ENCODE data around the gene RAB1B. TPM values are rescaled to one million over a fixed set of nuclear protein-coding genes. Genes with fewer than 3 reads are reported as not detected.
A peak's percentile ranks its signal among the peaks of the same experiment; 100 is the strongest.

RAB1B gene
- polyA plus RNA-seq (2013, experiment 1 of 2): 109 TPM
- 106 TPM for polyA plus RNA-seq (2013, experiment 2 of 2)

DNA sequence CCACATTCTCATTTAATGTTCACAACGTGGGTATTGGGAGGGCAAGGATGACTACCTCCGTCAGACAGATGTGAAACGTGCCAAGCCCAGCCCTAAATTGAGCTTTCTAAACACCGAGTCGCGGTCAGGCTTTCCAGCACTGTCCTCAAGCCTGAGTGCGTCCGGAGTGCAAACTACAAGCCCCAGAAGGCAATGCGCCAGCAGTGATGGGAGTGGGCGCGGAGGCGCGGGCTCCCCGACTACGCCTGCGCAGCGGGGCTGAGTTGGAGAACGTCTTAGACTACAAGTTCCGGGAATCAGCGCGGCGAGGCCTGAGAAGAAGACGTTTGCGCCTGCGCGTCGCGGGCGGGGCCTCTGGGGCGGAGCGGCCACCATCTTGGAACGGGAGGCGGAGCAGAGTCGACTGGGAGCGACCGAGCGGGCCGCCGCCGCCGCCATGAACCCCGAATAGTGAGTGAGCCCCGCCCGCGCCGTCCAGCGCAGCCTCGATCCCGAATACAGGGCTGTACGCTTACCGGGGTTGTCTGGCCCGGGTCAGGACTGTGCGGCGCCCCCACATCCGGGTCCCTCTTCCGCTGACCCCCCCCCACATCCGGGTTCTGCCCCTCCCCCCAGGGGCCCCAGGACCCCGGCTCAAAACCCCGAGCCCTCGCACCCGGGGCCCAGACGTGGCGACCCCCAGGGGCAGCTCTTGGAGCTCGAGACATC, at the start of gene RAB1B:
RAB1B (plus strand) TSS at position 396 of the 708 bp plus-strand sequence; CDS start at position 437, 41 bp downstream.
- H3K79me1 ChIP-seq (ENCODE audit: low read depth, low read length): peaks cover 8% of the 10 kb centered on the region
- no peak within 1 kb of the TSS for H4K8ac ChIP-seq (ENCODE audit: low read depth, low read length)
- H4K91ac ChIP-seq (ENCODE audit: low read depth, low read length, poor library complexity): no peak within 1 kb of the TSS
- H2BK5ac ChIP-seq (ENCODE audit: low read length): peak within 1 kb of the TSS; percentile 98
- H3K27me3 ChIP-seq (ENCODE audit: control insufficient read depth in 3 of 3, insufficient read depth in 3 of 3, low read depth in 1 of 3, low read length in 3 of 3): no peaks in the 10 kb centered on the region
- peak within 1 kb of the TSS; percentile 98 for H3K23ac ChIP-seq (ENCODE audit: low read depth, low read length, poor library complexity)
- peak; percentile 100 for DNase-seq (ENCODE audit: low spot score)
- H3K4me1 ChIP-seq (ENCODE audit: control insufficient read depth in 2 of 2, insufficient read depth in 1 of 2, low read depth in 1 of 2, low read length in 2 of 2): peaks cover 6% of the 10 kb centered on the region in 2 donors
- H3K9ac ChIP-seq (ENCODE audit: low read depth, low read length, poor library complexity): peak within 1 kb of the TSS; percentile 99
- peak within 1 kb of the TSS; percentile 98 for H3K27ac ChIP-seq (replicated peaks; ENCODE audit: low read length)
- no peak within 1 kb of the TSS for H2BK120ac ChIP-seq (ENCODE audit: low read depth, low read length)
- H2AK5ac ChIP-seq (ENCODE audit: low read depth, low read length): peak within 1 kb of the TSS; percentile 66
- H3K14ac ChIP-seq (ENCODE audit: low read length): peak within 1 kb of the TSS; percentile 99
- peak within 1 kb of the TSS; percentile 85 for H2BK15ac ChIP-seq (ENCODE audit: low read length)
- H3K18ac ChIP-seq (ENCODE audit: low read length): peak within 1 kb of the TSS; percentile 100
- no peaks in the 10 kb centered on the region for H3K9me3 ChIP-seq (replicated peaks in 1 of 2; ENCODE audit: control insufficient read depth in 2 of 2, insufficient read depth in 1 of 2, low read depth in 1 of 2, low read length in 2 of 2)
- WGBS, 2 donors (ENCODE audit: extremely low coverage in 2 of 2, insufficient read length in 2 of 2, insufficient replicate concordance in 1 of 2): no CpG with 5 or more reads among the region's 64 CpGs
- peak within 1 kb of the TSS; percentile 91 for H2AFZ ChIP-seq (ENCODE audit: low read length)
- peak within 1 kb of the TSS; percentile 10 for H2BK12ac ChIP-seq (ENCODE audit: low read length)
- peak within 1 kb of the TSS; percentile 94 for H3K4ac ChIP-seq (ENCODE audit: low read length)
- H3K36me3 ChIP-seq (replicated peaks in 1 of 2; ENCODE audit: control insufficient read depth in 2 of 2, insufficient read depth in 2 of 2, low read length in 2 of 2): peaks cover 52 to 64% of the 10 kb centered on the region in 2 donors
- H3K4me3 ChIP-seq (ENCODE audit: low read length in 2 of 2): peak within 1 kb of the TSS; percentile 87 to 94
- H3K4me2 ChIP-seq (ENCODE audit: insufficient read depth, low read length, poor library complexity, severe bottlenecking): peak within 1 kb of the TSS; percentile 85

GRCh38 chr11:66218846-66219620, 49.4 kb upstream of the RAB1B start:
- Histone ChIP-seq H3K4me2 (ENCODE audit: insufficient read depth, low read length, poor library complexity, severe bottlenecking) (no peak overlapping the region), H4K8ac (ENCODE audit: low read depth, low read length) (no peak overlapping the region), H3K9ac (ENCODE audit: low read depth, low read length, poor library complexity) (peak overlapping the region; percentile 3), H2BK15ac (ENCODE audit: low read length) (no peak overlapping the region), H2AK5ac (ENCODE audit: low read depth, low read length) (peak overlapping the region; percentile 51), H3K79me1 (ENCODE audit: low read depth, low read length) (no peaks in the 10 kb centered on the region), H4K91ac (ENCODE audit: low read depth, low read length, poor library complexity) (no peak overlapping the region), H3K36me3 (replicated peaks in 1 of 2; ENCODE audit: control insufficient read depth in 2 of 2, insufficient read depth in 2 of 2, low read length in 2 of 2) (peaks cover 20 to 34% of the 10 kb centered on the region in 2 donors), H3K27ac (replicated peaks; ENCODE audit: low read length) (no peak overlapping the region), H2AFZ (ENCODE audit: low read length) (no peak overlapping the region), H2BK12ac (ENCODE audit: low read length) (no peak overlapping the region), H3K4me3 (ENCODE audit: low read length in 2 of 2) (no peak overlapping the region), H3K9me3 (replicated peaks in 1 of 2; ENCODE audit: control insufficient read depth in 2 of 2, insufficient read depth in 1 of 2, low read depth in 1 of 2, low read length in 2 of 2) (peaks cover 0 to 2% of the 10 kb centered on the region in 2 donors), H3K27me3 (ENCODE audit: control insufficient read depth in 3 of 3, insufficient read depth in 3 of 3, low read depth in 1 of 3, low read length in 3 of 3) (no peaks in the 10 kb centered on the region), H3K4ac (ENCODE audit: low read length) (no peak overlapping the region), H3K14ac (ENCODE audit: low read length) (peak overlapping the region; percentile 31), H3K4me1 (ENCODE audit: control insufficient read depth in 2 of 2, insufficient read depth in 1 of 2, low read depth in 1 of 2, low read length in 2 of 2) (peaks cover 0 to 4% of the 10 kb centered on the region in 2 donors), H3K18ac (ENCODE audit: low read length) (no peak overlapping the region), H2BK120ac (ENCODE audit: low read depth, low read length) (no peak overlapping the region), H2BK5ac (ENCODE audit: low read length) (no peak overlapping the region), H3K23ac (ENCODE audit: low read depth, low read length, poor library complexity) (peak overlapping the region; percentile 53)
- WGBS, 2 donors (ENCODE audit: extremely low coverage in 2 of 2, insufficient read length in 2 of 2, insufficient replicate concordance in 1 of 2): no CpG with 5 or more reads among the region's 18 CpGs
- DNase-seq (ENCODE audit: low spot score): no peak

DNA sequence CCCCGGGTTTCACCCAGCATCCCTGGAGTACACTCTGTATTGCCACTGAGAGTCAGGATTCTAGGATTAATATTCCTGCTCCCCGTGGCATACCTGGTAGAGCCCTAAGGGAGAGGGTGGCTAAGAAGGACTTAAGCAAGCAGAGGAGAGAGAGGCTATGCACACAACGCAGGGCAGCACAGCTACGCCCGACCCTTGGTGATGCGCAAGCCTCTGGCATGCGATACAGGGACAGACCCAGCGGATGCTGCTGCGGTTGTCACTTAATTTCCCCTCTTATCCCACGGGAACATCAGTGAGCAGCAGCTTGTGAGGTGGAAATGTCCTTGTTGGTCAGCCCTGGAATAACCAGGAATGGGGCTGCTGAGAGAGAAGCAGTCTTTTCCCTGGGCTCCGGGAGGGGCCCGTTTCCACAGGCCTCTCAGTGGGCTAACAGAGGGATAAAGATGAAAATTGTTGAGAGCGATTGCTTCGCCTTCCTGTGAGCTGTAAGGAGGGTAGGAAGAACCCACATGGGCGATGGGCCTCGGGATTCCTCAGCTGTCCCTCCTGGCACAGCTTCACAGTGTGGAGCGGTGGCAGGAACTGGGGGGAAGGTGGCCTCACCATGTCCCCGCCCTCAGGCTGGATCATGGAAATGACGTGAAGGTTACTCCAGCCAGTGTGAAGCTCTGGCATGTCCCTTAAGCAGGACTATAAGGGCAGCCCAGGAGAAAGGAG, 48.4 kb upstream of the RAB1B start:
- Histone ChIP-seq H3K36me3 (replicated peaks in 1 of 2; ENCODE audit: control insufficient read depth in 2 of 2, insufficient read depth in 2 of 2, low read length in 2 of 2) (peaks cover 22 to 43% of the 10 kb centered on the region in 2 donors), H3K23ac (ENCODE audit: low read depth, low read length, poor library complexity) (peak overlapping the region; percentile 70), H3K18ac (ENCODE audit: low read length) (peak overlapping the region; percentile 8), H4K8ac (ENCODE audit: low read depth, low read length) (no peak overlapping the region), H3K9me3 (replicated peaks in 1 of 2; ENCODE audit: control insufficient read depth in 2 of 2, insufficient read depth in 1 of 2, low read depth in 1 of 2, low read length in 2 of 2) (peaks cover 0 to 2% of the 10 kb centered on the region in 2 donors), H2BK120ac (ENCODE audit: low read depth, low read length) (no peak overlapping the region), H2BK5ac (ENCODE audit: low read length) (no peak overlapping the region), H2AK5ac (ENCODE audit: low read depth, low read length) (no peak overlapping the region), H4K91ac (ENCODE audit: low read depth, low read length, poor library complexity) (no peak overlapping the region), H3K4me1 (ENCODE audit: control insufficient read depth in 2 of 2, insufficient read depth in 1 of 2, low read depth in 1 of 2, low read length in 2 of 2) (peaks cover 0 to 4% of the 10 kb centered on the region in 2 donors), H2BK15ac (ENCODE audit: low read length) (no peak overlapping the region), H3K9ac (ENCODE audit: low read depth, low read length, poor library complexity) (peak overlapping the region; percentile 30), H3K4me3 (ENCODE audit: low read length in 2 of 2) (no peak overlapping the region), H3K14ac (ENCODE audit: low read length) (no peak overlapping the region), H2AFZ (ENCODE audit: low read length) (no peak overlapping the region), H3K27ac (replicated peaks; ENCODE audit: low read length) (no peak overlapping the region), H2BK12ac (ENCODE audit: low read length) (no peak overlapping the region), H3K79me1 (ENCODE audit: low read depth, low read length) (no peaks in the 10 kb centered on the region), H3K4me2 (ENCODE audit: insufficient read depth, low read length, poor library complexity, severe bottlenecking) (no peak overlapping the region), H3K4ac (ENCODE audit: low read length) (no peak overlapping the region), H3K27me3 (ENCODE audit: control insufficient read depth in 3 of 3, insufficient read depth in 3 of 3, low read depth in 1 of 3, low read length in 3 of 3) (no peaks in the 10 kb centered on the region)
- no peak for DNase-seq (ENCODE audit: low spot score)
- WGBS, 2 donors (ENCODE audit: extremely low coverage in 2 of 2, insufficient read length in 2 of 2, insufficient replicate concordance in 1 of 2): no CpG with 5 or more reads among the region's 19 CpGs

Data from neuronal stem cell (in vitro differentiated cells).